SJCRH30 (cell line): ENCODE measurements around the gene CD84. TPM values are rescaled to one million over a fixed set of nuclear protein-coding genes. Genes with fewer than 3 reads are reported as not detected.
"Not testable (repeated sequence)": the region's sequence is repeated elsewhere in the genome, so short reads cannot be mapped to it uniquely, and the experiment has no call there.

Source experiments
- DNase-seq, 2 experiments: peaks; one replicate each; pipeline ENCODE4 v3.0.0-alpha.2; 2015 to 2020
- H3K27ac ChIP-seq: fragments of 250-450 bp; sonication (Bioruptor Pico); 2 replicates; pipeline ENCODE4 v1.5.1; 2020; ENCODE audit warnings: mild to moderate bottlenecking, moderate library complexity
- H3K27me3 ChIP-seq: fragments of 250-450 bp; sonication (Bioruptor Pico); 2 replicates; pipeline ENCODE4 v1.5.1; 2020; ENCODE audit warnings: mild to moderate bottlenecking, moderate library complexity
- H3K36me3 ChIP-seq: fragments of 250-450 bp; sonication (Bioruptor Pico); 2 replicates; pipeline ENCODE4 v1.5.1; 2020; ENCODE audit warnings: mild to moderate bottlenecking, moderate library complexity
- H3K4me1 ChIP-seq: fragments of 250-450 bp; sonication (Bioruptor Pico); 2 replicates; pipeline ENCODE4 v1.5.1; 2020; ENCODE audit warnings: mild to moderate bottlenecking, moderate library complexity
- H3K4me3 ChIP-seq: fragments of 250-450 bp; sonication (Bioruptor Pico); 2 replicates; pipeline ENCODE4 v1.5.1; 2020; ENCODE audit warnings: mild to moderate bottlenecking, moderate library complexity
- H3K9me3 ChIP-seq: fragments of 250-450 bp; sonication (Bioruptor Pico); replicated peaks from 2 replicates; pipeline ENCODE4 v1.5.1; 2020; ENCODE audit warnings: mild to moderate bottlenecking, moderate library complexity
- total RNA-seq: library from RNA; depleted of rRNA; stranded (reverse); fragments of >200 nt; shearing (Covaris generic); gene quantifications from 2 replicates; pipeline ENCODE4 v1.2.3, GENCODE V29; 2014; rRNA removed

CD84 gene
- total RNA-seq, 1 experiment from 2014 or later = not detected

- H3K36me3 ChIP-seq = no peaks in the 10 kb centered on the region
- peaks cover 3% of the 10 kb centered on the region; the same call in 1 of the 2 replicates for H3K9me3 ChIP-seq
- H3K4me1 ChIP-seq = no peaks in the 10 kb centered on the region
- DNase-seq = no peak
- H3K27me3 ChIP-seq = no peaks in the 10 kb centered on the region
- H3K4me3 ChIP-seq = no peak overlapping the region
- no peak overlapping the region for H3K27ac ChIP-seq
Observed at GRCh38 chr1:160499631-160500030, 79.7 kb downstream of the CD84 start.

GRCh38 chr1:160498301-160499065, 80.8 kb downstream of the CD84 start:
- H3K27ac ChIP-seq, DNase-seq, H3K4me3 ChIP-seq, H3K9me3 ChIP-seq, H3K36me3 ChIP-seq, H3K27me3 ChIP-seq, H3K4me1 ChIP-seq: not testable (repeated sequence)

GRCh38 chr1:160496334-160496733, 83.0 kb downstream of the CD84 start:
- Histone ChIP-seq H3K36me3 (no peaks in the 10 kb centered on the region), H3K4me1 (no peaks in the 10 kb centered on the region), H3K27me3 (no peaks in the 10 kb centered on the region), H3K9me3 (peaks cover 3% of the 10 kb centered on the region; the same call in 1 of the 2 replicates), H3K4me3 (no peak overlapping the region), H3K27ac (no peak overlapping the region)
- DNase-seq = no peak

- no peak overlapping the region for H3K4me3 ChIP-seq
- DNase-seq = peak in 1 of 2 experiments; percentile 3
- peaks cover 3% of the 10 kb centered on the region; the same call in 1 of the 2 replicates for H3K9me3 ChIP-seq
- H3K27ac ChIP-seq = no peak overlapping the region
- H3K27me3 ChIP-seq = no peaks in the 10 kb centered on the region
- H3K4me1 ChIP-seq = no peaks in the 10 kb centered on the region
- no peaks in the 10 kb centered on the region for H3K36me3 ChIP-seq
Observed at GRCh38 chr1:160494620-160495019, 84.7 kb downstream of the CD84 start.

GRCh38 chr1:160492617-160493016, 86.7 kb downstream of the CD84 start:
- Histone ChIP-seq H3K36me3 (no peaks in the 10 kb centered on the region), H3K27ac (no peak overlapping the region), H3K9me3 (no peaks in the 10 kb centered on the region), H3K4me1 (no peaks in the 10 kb centered on the region), H3K4me3 (no peak overlapping the region), H3K27me3 (no peaks in the 10 kb centered on the region)
- no peak for DNase-seq

GRCh38 chr1:160491981-160492380, 87.3 kb downstream of the CD84 start:
- no peak overlapping the region for H3K27ac ChIP-seq
- H3K9me3 ChIP-seq = no peaks in the 10 kb centered on the region
- no peaks in the 10 kb centered on the region for H3K4me1 ChIP-seq
- no peak overlapping the region for H3K4me3 ChIP-seq
- H3K36me3 ChIP-seq = no peaks in the 10 kb centered on the region
- H3K27me3 ChIP-seq = no peaks in the 10 kb centered on the region
- DNase-seq = no peak

Other genes with a start within 250 kb of the CD84 start
- 107 TPM in 2 replicates for gene COPA, start 236.2 kb downstream of the CD84 start, total RNA-seq
- gene NCSTN, start 236.1 kb downstream of the CD84 start, total RNA-seq = 49.3 and 56.9 TPM in 2 replicates
- gene NHLH1, start 212.4 kb downstream of the CD84 start, total RNA-seq = 1.4 and 2.2 TPM in 2 replicates
- 11.1 and 12.8 TPM in 2 replicates for gene VANGL2, start 178.9 kb downstream of the CD84 start, total RNA-seq
- not detected in 2 replicates for gene SLAMF6, start 56.2 kb downstream of the CD84 start, total RNA-seq
- gene SLAMF1, start 67.5 kb upstream of the CD84 start, total RNA-seq = not detected in 2 replicates
- gene CD48, start 132.3 kb upstream of the CD84 start, total RNA-seq = not detected in 2 replicates
- gene SLAMF7, start 159.8 kb upstream of the CD84 start, total RNA-seq = not detected in 2 replicates
- not detected in 2 replicates for gene LY9, start 216.7 kb upstream of the CD84 start, total RNA-seq